CD4-positive, alpha-beta T cell treated with Interleukin-17A for 4 hours (primary cell): Measurements from ENCODE around the gene ERBB3.

Experiments used
- DNase-seq: peaks from one replicate; pipeline ENCODE4 v3.0.0-alpha.2; 2020; ENCODE audit warnings: mixed read lengths

Gene ERBB3

DNA sequence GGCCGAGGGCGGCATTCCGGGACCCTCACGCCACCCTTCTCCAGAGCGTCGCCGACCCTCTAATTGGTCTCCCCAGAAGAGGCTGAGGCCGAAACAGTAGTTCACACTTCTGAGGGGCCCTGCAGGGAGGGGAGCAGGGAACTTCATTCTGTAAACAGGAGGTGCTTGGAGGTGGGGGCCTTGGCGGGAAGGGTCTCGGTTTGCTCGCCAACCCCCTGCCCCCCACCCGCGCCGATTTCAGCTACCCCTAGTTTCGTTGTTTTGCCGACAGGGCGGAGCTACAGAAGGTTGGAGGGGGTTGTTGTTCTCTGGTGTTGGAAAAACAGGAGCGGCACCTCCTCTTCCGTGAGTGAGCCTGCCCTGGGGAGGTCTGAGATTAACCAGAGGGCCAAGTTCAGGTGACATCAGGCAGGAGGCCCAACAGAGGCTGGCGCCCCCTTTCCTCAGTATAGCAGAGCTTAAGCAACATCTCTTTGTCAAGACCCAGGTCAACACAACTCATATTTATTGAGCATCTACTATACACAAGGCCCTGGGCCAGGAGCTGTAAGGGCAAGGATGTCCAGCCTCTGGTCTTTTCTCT lies 682 bp downstream of the ERBB3 start:
- DNase-seq, result no peak

- DNase-seq, result no peak
Measured at GRCh38 chr12:56081393-56082347, 1.7 kb downstream of the ERBB3 start.

DNA sequence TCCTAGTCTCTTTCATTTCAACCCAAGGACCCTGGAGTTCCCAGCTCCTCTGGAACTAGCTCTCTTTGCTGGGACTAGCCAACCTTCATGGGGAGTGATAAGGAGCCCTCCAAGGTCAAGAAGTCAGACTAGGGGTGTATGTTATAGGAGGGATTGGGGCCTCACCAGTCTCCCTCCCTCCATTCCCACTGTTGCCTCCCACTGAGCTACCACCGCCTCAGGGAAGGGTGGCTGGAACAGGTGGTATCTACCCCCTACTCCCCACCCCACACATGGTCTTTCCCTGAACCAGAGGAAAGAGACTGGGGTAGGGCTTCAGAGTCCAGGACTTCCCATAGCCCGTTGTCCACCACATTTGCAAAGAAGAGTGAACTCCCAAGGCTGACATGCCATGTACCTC lies 2.4 kb downstream of the ERBB3 start:
- no peak for DNase-seq

GRCh38 chr12:56082967-56083366 lies 3.0 kb downstream of the ERBB3 start:
- DNase-seq, result no peak

DNA sequence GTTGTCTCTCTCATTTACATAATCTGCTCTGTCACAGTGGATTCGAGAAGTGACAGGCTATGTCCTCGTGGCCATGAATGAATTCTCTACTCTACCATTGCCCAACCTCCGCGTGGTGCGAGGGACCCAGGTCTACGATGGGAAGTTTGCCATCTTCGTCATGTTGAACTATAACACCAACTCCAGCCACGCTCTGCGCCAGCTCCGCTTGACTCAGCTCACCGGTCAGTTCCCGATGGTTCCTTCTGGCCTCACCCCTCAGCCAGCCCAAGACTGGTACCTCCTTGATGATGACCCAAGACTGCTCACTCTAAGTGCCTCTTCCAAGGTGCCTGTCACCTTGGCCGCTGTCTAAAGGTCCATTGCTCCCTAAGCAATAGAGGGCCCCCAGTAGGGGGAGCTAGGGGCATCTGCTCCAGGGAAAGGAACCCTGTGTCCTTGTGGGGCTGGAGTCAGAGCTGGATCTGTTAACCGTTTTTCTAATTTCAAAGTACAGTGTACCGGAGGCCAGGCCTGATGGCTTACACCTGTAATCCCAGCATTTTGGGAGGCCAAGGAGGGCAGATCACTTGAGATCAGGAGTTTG lies 5.1 kb downstream of the ERBB3 start:
- DNase-seq, result peak; percentile 50

DNA sequence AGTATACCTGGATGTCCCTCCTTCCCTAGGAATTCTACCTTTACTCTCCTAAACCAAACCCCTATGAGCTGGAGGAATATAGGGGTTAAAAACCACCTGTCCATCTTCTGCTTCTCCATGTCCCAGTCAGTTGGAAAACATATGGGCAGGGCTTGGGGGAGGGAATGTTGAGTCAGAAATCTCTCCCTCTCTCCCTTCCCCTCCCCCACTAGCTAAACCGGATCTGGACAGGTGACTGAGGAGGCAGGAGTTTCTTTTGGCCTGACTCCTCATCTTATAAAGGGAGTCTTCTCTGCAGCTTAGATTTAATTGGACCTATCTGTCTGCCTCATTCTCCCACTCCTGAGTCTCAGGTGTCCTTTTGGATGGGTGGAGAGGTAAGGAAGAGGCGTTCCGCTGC lies 6.1 kb downstream of the ERBB3 start:
- no peak for DNase-seq

- no peak for DNase-seq
Measured at GRCh38 chr12:56086608-56087007, 6.6 kb downstream of the ERBB3 start.

- DNase-seq, result no peak
Measured at GRCh38 chr12:56087220-56087619, 7.3 kb downstream of the ERBB3 start.

- DNase-seq, result no peak
Measured at GRCh38 chr12:56097738-56098137, 17.8 kb downstream of the ERBB3 start.

DNA sequence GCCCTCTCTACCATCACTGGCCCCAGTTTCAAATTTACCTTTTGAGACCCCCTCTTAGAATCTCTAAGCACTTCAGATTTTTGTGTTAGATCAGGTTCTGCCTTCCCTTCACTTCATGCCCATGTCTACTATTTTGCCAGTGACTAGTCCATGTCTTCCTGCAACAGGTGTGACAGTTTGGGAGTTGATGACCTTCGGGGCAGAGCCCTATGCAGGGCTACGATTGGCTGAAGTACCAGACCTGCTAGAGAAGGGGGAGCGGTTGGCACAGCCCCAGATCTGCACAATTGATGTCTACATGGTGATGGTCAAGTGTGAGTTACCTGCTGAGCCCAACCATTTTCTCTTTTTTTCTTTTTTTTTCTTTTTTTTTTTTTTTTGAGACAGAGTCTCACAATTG lies 18.6 kb downstream of the ERBB3 start:
- DNase-seq, result no peak

DNA sequence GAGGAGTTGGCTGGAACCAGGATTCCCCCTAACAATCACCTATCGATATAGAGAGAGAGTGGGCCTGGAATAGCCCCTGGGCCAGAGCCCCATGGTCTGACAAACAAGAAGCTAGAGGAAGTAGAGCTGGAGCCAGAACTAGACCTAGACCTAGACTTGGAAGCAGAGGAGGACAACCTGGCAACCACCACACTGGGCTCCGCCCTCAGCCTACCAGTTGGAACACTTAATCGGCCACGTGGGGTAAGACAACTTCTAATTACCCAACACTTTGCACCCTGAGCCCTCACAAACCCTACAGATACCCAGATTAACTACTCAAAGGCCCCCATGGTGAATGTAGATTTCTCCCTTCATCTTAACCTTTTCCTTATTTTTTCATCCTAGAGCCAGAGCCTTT lies 19.8 kb downstream of the ERBB3 start:
- no peak for DNase-seq

DNA sequence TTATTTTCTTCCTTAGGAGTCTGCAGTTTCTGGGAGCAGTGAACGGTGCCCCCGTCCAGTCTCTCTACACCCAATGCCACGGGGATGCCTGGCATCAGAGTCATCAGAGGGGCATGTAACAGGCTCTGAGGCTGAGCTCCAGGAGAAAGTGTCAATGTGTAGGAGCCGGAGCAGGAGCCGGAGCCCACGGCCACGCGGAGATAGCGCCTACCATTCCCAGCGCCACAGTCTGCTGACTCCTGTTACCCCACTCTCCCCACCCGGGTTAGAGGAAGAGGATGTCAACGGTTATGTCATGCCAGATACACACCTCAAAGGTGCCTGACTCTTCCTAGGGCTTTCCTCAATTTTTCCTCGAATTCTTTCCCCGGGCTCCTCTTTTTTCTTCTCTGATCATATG lies 21.1 kb downstream of the ERBB3 start:
- no peak for DNase-seq

GRCh38 chr12:56102683-56103065 lies 22.7 kb downstream of the ERBB3 start:
- DNase-seq, result no peak

GRCh38 chr12:56103066-56103711 lies 23.2 kb downstream of the ERBB3 start:
- peak; percentile 26 for DNase-seq

DNA sequence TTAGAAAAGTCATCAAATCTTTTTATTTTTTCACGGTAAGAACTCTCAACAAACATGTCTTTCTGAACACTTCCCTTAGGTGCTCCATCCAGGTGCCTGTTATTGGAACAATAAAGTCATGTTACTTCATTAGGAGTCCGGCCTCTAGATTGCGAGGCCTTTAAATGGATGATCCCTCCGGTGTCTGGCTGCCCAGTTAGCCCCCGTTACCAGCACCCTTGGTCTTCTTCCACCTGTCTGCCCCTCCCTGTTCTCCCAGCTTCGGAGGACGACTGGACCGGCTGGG lies 23.8 kb downstream of the ERBB3 start:
- DNase-seq, result no peak

DNA sequence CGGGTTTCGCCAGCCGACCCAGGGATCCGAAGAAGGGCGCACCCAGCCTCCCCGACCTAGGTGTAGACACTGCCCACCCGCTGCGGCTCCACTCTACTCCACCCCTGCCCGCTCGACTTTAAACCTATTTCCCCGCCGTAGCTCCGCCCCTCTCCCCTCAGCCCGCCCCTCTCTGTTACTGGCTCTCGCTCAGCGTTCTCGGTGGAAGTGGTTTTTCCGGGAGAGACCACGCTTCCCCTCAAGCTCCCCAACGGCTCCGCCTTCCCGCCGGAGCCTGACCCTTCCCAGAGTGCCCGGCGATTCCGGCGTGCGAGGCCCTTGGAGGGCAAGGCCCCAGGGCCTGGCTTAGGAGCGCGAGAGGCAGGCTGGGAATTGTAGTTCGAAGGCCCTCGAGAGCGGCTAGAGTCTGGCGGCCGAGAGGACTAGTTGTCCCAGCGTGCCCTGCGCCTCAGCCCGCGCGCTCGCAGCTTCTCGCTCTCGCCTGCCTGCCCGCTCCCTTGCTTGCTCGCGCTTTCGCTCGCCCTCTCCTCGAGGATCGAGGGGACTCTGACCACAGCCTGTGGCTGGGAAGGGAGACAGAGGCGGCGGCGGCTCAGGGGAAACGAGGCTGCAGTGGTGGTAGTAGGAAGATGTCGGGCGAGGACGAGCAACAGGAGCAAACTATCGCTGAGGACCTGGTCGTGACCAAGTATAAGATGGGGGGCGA lies 24.3 kb downstream of the ERBB3 start, which contains the start of gene PA2G4:
Gene PA2G4, plus strand, starts transcription at position 451 of the 706 bp plus-strand sequence. Its CDS starts 179 bp downstream, at position 630.
- DNase-seq, result peak; percentile 98

DNA sequence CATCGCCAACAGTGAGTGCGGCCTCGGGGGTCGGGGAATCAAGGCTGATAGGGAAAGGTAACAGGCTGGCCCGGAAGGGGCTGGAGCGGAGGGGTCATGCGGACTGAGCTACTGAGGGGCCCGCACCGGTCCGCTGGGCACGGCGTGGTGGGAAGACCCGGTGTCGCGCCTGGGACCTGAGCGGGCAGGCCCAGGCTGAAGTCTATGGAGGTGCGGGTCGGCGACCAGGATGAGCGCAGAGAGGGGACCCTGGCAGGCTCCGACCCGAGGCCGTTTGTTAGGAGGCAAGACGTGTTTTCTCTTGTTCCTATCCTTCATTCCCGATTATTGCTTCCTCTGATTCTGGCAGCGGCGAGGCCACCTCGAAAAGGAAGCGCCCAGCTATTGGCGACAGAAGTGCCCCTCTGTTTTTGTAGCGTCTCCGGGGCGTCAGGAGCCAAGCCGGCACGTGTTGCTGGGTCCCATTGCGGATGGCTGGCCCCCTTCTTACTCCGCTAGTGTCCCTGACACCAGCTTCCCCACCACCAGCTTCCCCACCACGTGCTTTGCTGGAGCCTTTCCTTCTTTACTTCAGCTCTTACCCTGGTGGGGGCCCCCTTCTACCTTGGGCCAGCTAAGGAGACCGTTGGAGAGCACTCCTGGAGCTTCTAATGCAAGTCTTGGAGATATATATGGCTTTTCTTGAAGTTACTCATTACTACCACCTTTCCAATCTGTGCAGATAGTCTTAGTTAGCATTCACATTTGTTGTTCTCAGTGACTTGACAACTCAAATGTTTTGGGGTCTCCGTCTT lies 25.0 kb downstream of the ERBB3 start:
- DNase-seq, result peak; percentile 25

GRCh38 chr12:56105609-56105902 lies 25.6 kb downstream of the ERBB3 start:
- DNase-seq, result no peak

- DNase-seq, result no peak
Measured at GRCh38 chr12:56107242-56107641, 27.3 kb downstream of the ERBB3 start.

DNA sequence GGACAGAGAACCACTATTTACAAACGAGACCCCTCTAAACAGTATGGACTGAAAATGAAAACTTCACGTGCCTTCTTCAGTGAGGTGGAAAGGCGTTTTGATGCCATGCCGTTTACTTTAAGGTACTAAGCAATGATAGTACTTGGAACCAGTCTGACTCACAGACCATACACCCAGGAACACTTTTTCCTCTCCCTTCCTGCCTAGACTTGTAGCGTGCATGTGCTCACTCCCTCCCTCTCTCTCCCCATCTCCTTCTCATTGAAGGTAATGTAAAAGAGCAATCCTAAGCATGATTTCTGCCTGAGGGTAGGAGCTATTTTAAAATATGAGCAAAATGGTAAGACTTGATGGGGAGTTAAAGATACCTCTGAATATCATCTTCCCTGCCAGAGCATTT lies 30.6 kb downstream of the ERBB3 start:
- DNase-seq, result no peak

- DNase-seq, result no peak
Measured at GRCh38 chr12:56114084-56114483, 34.1 kb downstream of the ERBB3 start.

DNA sequence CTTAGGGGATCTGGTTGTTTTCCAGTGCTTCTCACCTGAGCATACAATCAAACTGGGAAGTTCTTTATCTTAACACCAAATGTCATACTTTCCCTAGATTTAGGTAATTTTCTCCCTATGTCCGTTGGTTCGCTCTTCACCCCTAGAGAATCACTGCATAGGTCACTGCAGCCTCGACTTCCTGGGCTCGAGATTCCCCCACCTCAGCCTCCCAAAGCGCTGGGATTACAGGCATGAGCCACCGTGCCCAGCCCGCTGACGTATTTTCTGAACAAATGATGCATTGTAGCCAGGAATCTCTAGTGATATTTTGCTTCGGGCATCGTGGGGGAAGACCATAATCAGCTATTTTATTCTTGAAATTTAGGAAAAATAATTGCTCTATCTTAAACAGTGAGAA lies 35.4 kb downstream of the ERBB3 start:
- no peak for DNase-seq
